Measurements from ENCODE around the gene DENND4A.

The DENND4A gene

DNA sequence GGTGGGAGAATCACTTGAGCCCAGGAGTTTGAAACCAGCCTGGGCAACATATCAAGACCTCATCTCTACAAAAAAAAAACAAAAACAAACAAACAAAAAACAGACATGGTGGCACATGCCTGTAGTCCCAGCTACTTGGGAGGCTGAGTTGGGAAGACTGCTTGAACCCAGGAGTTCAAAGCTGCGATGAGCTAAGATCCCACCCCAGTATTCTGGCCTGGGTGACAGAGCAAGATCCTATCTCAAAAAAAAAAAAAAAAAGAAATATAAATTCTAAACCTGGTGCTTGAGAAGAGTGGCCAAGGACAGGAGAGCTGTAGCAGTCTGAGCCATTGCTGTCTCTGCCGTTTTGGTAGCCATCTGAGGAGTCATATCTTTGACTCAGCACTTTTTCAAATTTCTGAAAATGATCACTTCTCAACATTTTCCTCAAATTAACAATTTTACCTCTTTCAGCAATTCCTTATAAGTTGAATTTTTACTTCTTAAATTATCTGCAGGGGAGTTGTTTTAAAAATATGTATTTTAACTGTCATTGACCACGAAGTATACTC lies 3.6 kb upstream of the DENND4A start:
- Histone ChIP-seq H3K27me3 (ENCODE audit: control insufficient read depth in 1 of 2, insufficient read depth in 2 of 2, low read length in 2 of 2) (no peaks in the 10 kb centered on the region), H3K9me3 (ENCODE audit: low read length) (no peaks in the 10 kb centered on the region), H3K36me3 (ENCODE audit: insufficient read depth, low read length) (no peaks in the 10 kb centered on the region), H3K27ac (ENCODE audit: low read depth, low read length) (no peak overlapping the region), H3K4me1 (ENCODE audit: insufficient read depth, low read length) (peaks cover 5% of the 10 kb centered on the region), H3K4me3 (ENCODE audit: low read depth in 1 of 2, low read length in 2 of 2) (no peak overlapping the region), H3K9ac (ENCODE audit: low read length) (no peak overlapping the region)

DNA sequence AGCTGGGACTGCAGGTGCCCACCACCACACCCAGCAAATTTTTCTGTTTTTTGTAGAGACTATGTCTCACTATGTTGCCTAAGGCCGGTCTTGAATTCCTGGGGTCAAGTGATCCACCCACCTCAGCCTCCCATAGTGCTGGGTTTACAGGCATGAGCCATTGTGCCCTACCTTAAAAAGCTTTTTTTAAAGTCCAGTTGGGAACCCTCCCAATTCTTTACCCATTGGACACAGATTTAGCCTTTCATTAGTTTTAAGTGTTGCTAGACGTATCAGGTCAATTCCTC lies 1.7 kb upstream of the DENND4A start:
- Histone ChIP-seq H3K9me3 (ENCODE audit: low read length) (no peaks in the 10 kb centered on the region), H3K27ac (ENCODE audit: low read depth, low read length) (no peak overlapping the region), H3K9ac (ENCODE audit: low read length) (no peak overlapping the region), H3K4me3 (ENCODE audit: low read depth in 1 of 2, low read length in 2 of 2) (no peak overlapping the region), H3K4me1 (ENCODE audit: insufficient read depth, low read length) (peaks cover 15% of the 10 kb centered on the region), H3K27me3 (ENCODE audit: control insufficient read depth in 1 of 2, insufficient read depth in 2 of 2, low read length in 2 of 2) (no peaks in the 10 kb centered on the region), H3K36me3 (ENCODE audit: insufficient read depth, low read length) (no peaks in the 10 kb centered on the region)

DNA sequence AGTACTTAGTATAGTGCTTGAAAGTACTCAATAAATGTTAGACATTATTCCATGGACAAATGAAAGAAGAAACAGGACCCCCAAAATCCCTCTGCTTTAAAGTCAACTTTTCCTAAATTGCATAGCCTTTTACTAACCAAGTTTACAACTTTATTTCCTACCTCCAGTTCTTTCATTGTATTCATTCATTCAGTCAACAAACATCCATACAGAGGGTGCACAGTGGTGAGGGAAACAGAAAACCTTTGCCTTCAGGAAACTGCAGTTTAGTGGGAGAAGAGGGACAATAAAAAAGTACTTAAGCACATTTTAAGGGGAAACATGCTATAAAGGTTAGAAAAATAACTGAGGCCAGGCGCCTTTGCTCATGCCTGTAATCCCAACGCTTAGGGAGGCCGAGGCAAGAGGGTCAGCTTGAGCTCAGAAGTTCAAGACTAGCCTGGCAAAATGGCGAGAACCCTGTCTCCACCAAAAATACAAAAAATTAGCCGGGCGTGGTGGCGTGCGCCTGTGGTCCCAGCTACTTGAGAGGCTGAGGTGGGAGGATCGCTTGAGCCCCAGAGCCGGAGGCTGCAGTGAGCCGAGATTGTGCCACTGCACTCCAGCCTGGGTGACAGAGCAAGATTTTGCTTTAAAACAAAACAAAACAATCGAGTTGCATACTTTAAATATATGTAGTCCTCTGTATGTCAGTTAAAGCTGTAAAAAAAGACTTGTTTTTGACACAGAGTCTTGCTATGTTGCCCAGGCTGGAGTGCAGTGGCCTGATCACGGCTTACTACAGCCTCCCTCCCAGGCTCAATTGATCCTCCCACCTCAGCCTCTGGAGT lies 1.1 kb upstream of the DENND4A start:
- Histone ChIP-seq H3K9ac (ENCODE audit: low read length) (peak overlapping the region; percentile 90), H3K4me1 (ENCODE audit: insufficient read depth, low read length) (peaks cover 15% of the 10 kb centered on the region), H3K27ac (ENCODE audit: low read depth, low read length) (peak overlapping the region; percentile 83), H3K4me3 (ENCODE audit: low read depth in 1 of 2, low read length in 2 of 2) (peak overlapping the region in 1 of 2 donors; percentile 74), H3K36me3 (ENCODE audit: insufficient read depth, low read length) (no peaks in the 10 kb centered on the region), H3K9me3 (ENCODE audit: low read length) (no peaks in the 10 kb centered on the region), H3K27me3 (ENCODE audit: control insufficient read depth in 1 of 2, insufficient read depth in 2 of 2, low read length in 2 of 2) (no peaks in the 10 kb centered on the region)

DNA sequence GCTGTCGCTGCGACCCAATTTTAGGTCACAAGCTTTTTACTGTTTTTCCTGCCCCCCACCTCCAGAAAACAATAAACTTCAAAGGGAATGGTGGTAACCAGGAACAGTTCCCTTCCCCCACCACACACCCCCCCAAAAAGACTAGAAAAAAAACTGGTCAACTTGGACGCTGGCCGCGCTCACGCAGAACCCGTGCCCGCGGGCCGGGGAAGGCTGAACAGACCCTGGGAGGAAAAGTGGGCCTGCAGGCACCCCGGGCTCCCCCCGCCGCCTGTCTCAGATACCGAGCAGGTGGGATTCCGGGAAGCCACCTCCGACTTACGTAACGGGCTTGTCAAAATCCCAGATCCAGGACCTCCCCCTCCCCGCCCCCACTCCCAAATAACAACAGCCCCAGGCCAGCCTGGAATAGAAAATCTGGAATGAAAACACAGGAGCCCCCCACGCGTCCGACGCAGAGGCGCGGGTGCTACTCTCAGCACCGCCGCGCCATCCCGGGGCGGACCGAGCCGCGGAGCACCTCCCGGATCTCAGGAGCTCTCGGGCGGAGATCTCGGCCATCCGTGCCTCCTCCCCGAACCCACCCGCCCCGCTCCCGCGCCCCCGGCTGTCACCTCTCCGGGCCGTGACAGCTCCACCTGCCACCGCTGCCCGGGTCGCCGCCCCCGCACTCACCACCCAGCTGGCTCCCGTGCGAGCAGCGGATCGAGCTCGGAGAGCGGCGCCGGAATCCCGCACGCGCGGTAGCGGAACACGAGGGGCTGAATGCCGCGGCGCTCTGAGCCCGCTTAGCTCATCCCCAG lies 557 bp downstream of the DENND4A start:
- H3K9me3 ChIP-seq (ENCODE audit: low read length) = no peaks in the 10 kb centered on the region
- peaks cover 23% of the 10 kb centered on the region for H3K4me1 ChIP-seq (ENCODE audit: insufficient read depth, low read length)
- H3K27ac ChIP-seq (ENCODE audit: low read depth, low read length) = peak overlapping the region; percentile 36
- H3K4me3 ChIP-seq (ENCODE audit: low read depth in 1 of 2, low read length in 2 of 2) = peak overlapping the region; percentile 80 to 89
- H3K9ac ChIP-seq (ENCODE audit: low read length) = peak overlapping the region; percentile 90
- H3K36me3 ChIP-seq (ENCODE audit: insufficient read depth, low read length) = no peaks in the 10 kb centered on the region
- H3K27me3 ChIP-seq (ENCODE audit: control insufficient read depth in 1 of 2, insufficient read depth in 2 of 2, low read length in 2 of 2) = no peaks in the 10 kb centered on the region

DNA sequence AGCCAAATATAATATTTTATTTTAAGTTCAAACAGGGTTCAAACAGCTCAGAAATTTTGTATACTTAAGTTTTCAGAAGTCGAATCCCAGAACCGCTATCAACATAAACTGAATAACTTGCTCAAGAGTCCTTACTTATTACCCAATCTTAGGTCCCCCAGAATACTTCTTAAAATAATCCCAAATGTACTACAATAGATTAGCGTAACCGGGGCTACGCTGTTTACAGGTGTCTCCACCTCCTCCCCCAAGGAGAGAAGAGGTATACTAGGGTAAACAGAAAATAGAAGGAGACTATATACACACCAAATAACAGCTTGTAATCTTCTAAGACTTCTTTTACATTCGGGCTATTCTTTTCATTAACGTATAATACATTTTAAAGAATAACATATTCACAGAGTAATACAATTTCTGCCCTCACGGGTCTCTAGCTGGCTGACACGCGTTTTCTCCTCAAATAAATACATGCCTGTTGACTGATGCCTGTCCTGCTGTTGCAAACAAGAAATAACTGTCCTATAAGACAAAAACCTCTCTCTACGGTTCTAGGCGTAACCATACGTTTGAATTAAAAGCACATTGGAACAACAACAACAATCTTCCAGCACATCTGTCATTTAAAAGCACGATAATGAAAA lies 1.3 kb downstream of the DENND4A start:
- Histone ChIP-seq H3K27ac (ENCODE audit: low read depth, low read length) (peak overlapping the region; percentile 36), H3K4me1 (ENCODE audit: insufficient read depth, low read length) (peaks cover 23% of the 10 kb centered on the region), H3K9me3 (ENCODE audit: low read length) (no peaks in the 10 kb centered on the region), H3K36me3 (ENCODE audit: insufficient read depth, low read length) (no peaks in the 10 kb centered on the region), H3K9ac (ENCODE audit: low read length) (peak overlapping the region; percentile 90), H3K4me3 (ENCODE audit: low read depth in 1 of 2, low read length in 2 of 2) (peak overlapping the region; percentile 80 to 89), H3K27me3 (ENCODE audit: control insufficient read depth in 1 of 2, insufficient read depth in 2 of 2, low read length in 2 of 2) (no peaks in the 10 kb centered on the region)

DNA sequence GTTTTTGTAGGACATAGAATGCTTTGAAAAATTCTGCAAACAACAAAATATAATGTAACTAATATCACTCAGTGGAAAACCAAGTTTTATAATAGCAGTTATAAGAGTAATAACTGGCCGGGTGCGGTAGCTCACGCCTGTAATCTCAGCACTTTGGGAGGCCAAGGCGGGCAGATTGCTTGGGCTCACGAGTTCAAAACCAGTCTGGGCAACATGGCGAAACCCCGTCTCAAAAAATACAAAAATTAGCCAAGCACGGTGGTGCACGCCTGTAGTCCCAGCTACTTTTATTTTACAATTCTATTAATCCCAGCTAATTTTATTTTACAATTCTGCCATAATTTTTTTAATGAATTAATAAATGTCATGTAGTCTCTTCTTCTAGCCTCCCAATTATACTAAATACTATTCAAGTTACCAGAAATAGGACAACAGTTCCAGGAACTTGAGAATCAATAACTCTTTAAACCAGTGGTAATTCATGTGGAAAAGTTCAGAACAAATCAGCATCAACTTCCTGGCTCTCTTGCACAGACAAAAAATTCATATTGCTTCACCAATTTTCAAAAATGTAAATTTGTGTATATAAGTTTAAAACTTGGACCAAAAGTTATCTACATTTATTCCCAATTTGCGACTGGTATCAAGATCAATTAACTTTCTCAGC lies 2.2 kb downstream of the DENND4A start:
- Histone ChIP-seq H3K4me3 (ENCODE audit: low read depth in 1 of 2, low read length in 2 of 2) (no peak overlapping the region), H3K36me3 (ENCODE audit: insufficient read depth, low read length) (no peaks in the 10 kb centered on the region), H3K4me1 (ENCODE audit: insufficient read depth, low read length) (peaks cover 23% of the 10 kb centered on the region), H3K9me3 (ENCODE audit: low read length) (no peaks in the 10 kb centered on the region), H3K27me3 (ENCODE audit: control insufficient read depth in 1 of 2, insufficient read depth in 2 of 2, low read length in 2 of 2) (no peaks in the 10 kb centered on the region), H3K9ac (ENCODE audit: low read length) (no peak overlapping the region), H3K27ac (ENCODE audit: low read depth, low read length) (no peak overlapping the region)

DNA sequence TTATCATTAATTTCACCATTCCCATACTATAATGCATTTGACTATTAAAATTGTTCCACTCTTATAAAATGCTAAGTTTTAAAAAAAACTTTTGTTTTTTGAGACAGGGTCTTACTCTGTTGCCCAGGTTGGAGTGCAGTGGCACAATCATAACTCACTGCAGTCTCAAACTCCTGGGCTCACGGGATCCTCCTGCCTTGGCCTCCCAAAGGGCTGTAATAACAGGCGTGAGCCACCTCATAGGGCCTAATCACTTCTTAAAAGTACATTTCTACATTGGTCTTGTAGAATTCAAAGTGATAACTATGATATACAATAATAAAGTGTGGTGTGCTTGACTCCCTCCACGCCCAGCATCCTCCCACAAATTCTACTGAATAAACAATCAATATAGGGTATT lies 3.0 kb downstream of the DENND4A start:
- Histone ChIP-seq H3K9ac (ENCODE audit: low read length) (no peak overlapping the region), H3K27me3 (ENCODE audit: control insufficient read depth in 1 of 2, insufficient read depth in 2 of 2, low read length in 2 of 2) (no peaks in the 10 kb centered on the region), H3K27ac (ENCODE audit: low read depth, low read length) (no peak overlapping the region), H3K36me3 (ENCODE audit: insufficient read depth, low read length) (no peaks in the 10 kb centered on the region), H3K4me1 (ENCODE audit: insufficient read depth, low read length) (peaks cover 23% of the 10 kb centered on the region), H3K4me3 (ENCODE audit: low read depth in 1 of 2, low read length in 2 of 2) (no peak overlapping the region), H3K9me3 (ENCODE audit: low read length) (no peaks in the 10 kb centered on the region)

DNA sequence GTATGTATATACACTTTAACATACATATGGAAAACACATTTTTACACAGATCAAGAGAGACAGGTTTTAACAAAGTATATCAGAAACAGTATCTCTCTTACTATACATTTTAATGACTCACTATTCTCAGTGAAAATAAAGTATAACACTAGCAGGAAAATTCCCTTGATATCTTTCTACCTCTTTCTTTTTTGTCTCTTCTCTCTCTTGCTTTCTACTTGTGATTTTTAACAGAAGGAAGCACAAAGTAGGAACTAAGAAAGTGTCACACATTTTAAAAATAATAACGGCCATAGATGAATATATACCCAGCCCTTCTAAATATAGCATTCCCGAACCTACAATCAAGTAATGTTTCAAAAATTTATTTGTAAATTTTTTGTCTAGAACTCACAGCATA lies 4.8 kb downstream of the DENND4A start:
- H3K4me3 ChIP-seq (ENCODE audit: low read depth in 1 of 2, low read length in 2 of 2) = no peak overlapping the region
- no peak overlapping the region for H3K27ac ChIP-seq (ENCODE audit: low read depth, low read length)
- H3K9ac ChIP-seq (ENCODE audit: low read length) = no peak overlapping the region
- H3K9me3 ChIP-seq (ENCODE audit: low read length) = no peaks in the 10 kb centered on the region
- no peaks in the 10 kb centered on the region for H3K27me3 ChIP-seq (ENCODE audit: control insufficient read depth in 1 of 2, insufficient read depth in 2 of 2, low read length in 2 of 2)
- H3K4me1 ChIP-seq (ENCODE audit: insufficient read depth, low read length) = peaks cover 17% of the 10 kb centered on the region
- no peaks in the 10 kb centered on the region for H3K36me3 ChIP-seq (ENCODE audit: insufficient read depth, low read length)

DNA sequence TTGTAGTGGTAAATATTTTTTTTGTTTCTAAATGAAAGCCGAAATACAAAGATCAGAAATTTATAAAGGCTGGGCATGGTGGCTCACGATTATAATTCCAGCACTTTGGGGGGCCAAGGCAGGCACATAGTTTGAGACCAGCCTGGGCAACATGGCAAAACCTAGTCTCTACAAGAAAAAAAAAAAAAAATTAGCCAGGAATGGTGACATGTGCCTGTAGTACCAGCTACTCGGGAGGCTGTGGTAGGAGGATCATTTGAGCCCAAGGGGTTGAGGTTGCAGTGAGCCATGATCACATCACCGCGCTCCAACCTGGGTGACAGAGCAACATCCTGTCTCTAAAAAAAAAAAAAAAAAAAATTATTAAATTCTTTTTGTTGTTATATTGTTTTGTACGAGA lies 6.9 kb downstream of the DENND4A start:
- no peaks in the 10 kb centered on the region for H3K27me3 ChIP-seq (ENCODE audit: control insufficient read depth in 1 of 2, insufficient read depth in 2 of 2, low read length in 2 of 2)
- no peak overlapping the region for H3K4me3 ChIP-seq (ENCODE audit: low read depth in 1 of 2, low read length in 2 of 2)
- no peaks in the 10 kb centered on the region for H3K36me3 ChIP-seq (ENCODE audit: insufficient read depth, low read length)
- H3K9me3 ChIP-seq (ENCODE audit: low read length) = no peaks in the 10 kb centered on the region
- peaks cover 15% of the 10 kb centered on the region for H3K4me1 ChIP-seq (ENCODE audit: insufficient read depth, low read length)
- H3K9ac ChIP-seq (ENCODE audit: low read length) = no peak overlapping the region
- H3K27ac ChIP-seq (ENCODE audit: low read depth, low read length) = no peak overlapping the region

DNA sequence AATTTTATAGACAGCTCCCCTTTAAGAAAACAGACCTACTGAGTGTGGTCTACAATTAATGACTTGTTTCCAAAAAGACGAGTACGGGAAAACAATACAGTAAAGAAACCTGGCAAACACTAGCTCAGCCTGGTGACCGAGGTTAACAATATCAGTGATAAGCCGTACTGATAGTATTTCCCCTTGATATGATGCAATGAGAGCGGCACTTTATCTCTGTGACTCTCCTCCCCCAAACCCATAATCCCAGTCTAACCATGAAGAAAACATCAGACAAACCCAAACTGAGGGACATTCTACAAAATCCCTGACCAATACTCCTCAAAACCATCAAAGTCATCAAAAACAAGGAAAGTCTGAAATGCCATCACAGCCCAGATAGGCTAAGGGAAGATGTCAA lies 8.2 kb downstream of the DENND4A start:
- Histone ChIP-seq H3K27ac (ENCODE audit: low read depth, low read length) (no peak overlapping the region), H3K4me3 (ENCODE audit: low read depth in 1 of 2, low read length in 2 of 2) (no peak overlapping the region), H3K9me3 (ENCODE audit: low read length) (no peaks in the 10 kb centered on the region), H3K4me1 (ENCODE audit: insufficient read depth, low read length) (peaks cover 7% of the 10 kb centered on the region), H3K27me3 (ENCODE audit: control insufficient read depth in 1 of 2, insufficient read depth in 2 of 2, low read length in 2 of 2) (no peaks in the 10 kb centered on the region), H3K36me3 (ENCODE audit: insufficient read depth, low read length) (no peaks in the 10 kb centered on the region), H3K9ac (ENCODE audit: low read length) (no peak overlapping the region)

DNA sequence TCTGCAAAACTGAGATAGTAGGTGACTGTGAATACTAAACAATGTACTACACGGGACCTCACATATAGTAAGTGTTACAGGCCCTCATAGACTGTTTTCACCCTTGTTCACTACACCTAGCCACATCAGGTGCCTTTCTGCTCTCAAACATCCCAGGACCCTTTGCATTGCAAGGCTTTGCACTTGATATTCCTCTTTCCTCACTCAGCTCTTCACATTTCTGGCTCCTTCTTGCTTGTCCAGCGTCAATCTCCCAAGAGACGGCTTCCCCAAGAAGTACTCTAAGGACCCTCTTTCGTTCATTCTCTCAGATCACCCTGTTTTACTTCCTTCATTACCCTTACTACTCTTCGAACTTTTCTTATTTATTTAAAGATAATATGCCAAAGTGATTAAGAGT lies 10.0 kb downstream of the DENND4A start:
- no peaks in the 10 kb centered on the region for H3K9me3 ChIP-seq (ENCODE audit: low read length)
- H3K36me3 ChIP-seq (ENCODE audit: insufficient read depth, low read length) = no peaks in the 10 kb centered on the region
- H3K4me3 ChIP-seq (ENCODE audit: low read depth in 1 of 2, low read length in 2 of 2) = no peak overlapping the region
- H3K4me1 ChIP-seq (ENCODE audit: insufficient read depth, low read length) = no peaks in the 10 kb centered on the region
- H3K27ac ChIP-seq (ENCODE audit: low read depth, low read length) = no peak overlapping the region
- no peak overlapping the region for H3K9ac ChIP-seq (ENCODE audit: low read length)
- no peaks in the 10 kb centered on the region for H3K27me3 ChIP-seq (ENCODE audit: control insufficient read depth in 1 of 2, insufficient read depth in 2 of 2, low read length in 2 of 2)

Data from muscle layer of colon (tissue), 2 donors.